Measurements from ENCODE around the gene STOM. TPM values are rescaled to one million over a fixed set of nuclear protein-coding genes. Genes with fewer than 3 reads are reported as not detected.

STOM gene
- total and polyA plus RNA-seq, 12 donors: 104 to 389 (median 181) TPM

DNA sequence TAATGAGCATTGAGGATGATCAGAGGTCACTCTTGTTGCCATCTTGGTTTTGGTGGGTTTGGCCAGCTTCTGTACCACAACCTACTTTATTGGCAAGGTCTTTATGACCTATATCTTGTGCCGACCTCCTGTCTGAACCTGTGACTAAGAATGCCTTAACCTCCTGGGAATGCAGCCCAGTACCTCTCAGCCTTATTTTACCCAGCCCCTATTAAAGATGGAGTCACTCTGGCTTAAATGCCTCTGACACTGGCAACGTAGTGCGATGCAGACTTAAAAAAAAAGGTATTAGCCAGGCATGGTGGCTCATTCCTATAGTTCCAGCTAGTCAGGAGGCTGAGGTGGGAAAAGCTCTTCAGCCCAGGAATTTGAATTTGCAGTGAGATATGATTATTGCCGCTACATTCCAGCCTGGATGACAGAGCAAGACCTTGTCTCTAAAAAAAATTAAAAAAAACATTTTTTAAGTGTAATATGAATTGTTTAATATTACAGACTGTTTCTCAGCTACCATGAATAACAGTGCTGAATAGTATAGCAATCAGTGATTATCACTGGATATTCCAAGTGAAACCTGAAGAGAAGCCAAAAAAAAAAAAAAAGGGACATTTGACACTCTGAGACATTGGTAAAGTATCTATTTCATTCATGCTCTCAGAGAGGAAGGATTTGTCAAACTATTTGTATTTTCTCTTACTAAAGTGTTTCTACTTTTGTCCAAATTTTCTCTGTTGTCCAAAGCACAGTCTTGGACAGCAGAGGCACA, 18.3 kb upstream of the STOM start:
- H3K27ac ChIP-seq: no peak overlapping the region
- H3K4me3 ChIP-seq: no peak overlapping the region
- no peaks in the 10 kb centered on the region for H3K36me3 ChIP-seq
- 81 to 85% methylated on average over 4 of the region's 4 CpGs for WGBS, 2 donors
- intact Hi-C loops (cut with DNase I): no loop called here
- no peaks in the 10 kb centered on the region for H3K9me3 ChIP-seq
- DNase-seq (no peak), ATAC-seq (no peak)
- H3K4me1 ChIP-seq: peaks cover 0 to 6% (median 0%) of the 10 kb centered on the region in 9 donors
- no peak for TF ChIP-seq CTCF (IDR thresholded peaks at IDR 0.05)
- H3K27me3 ChIP-seq: no peaks in the 10 kb centered on the region

GRCh38 chr9:121386442-121387175, 16.6 kb upstream of the STOM start:
- WGBS, 2 donors: 93 to 99% methylated on average over 2 of the region's 2 CpGs
- Histone ChIP-seq H3K9me3 (no peaks in the 10 kb centered on the region), H3K27me3 (no peaks in the 10 kb centered on the region), H3K36me3 (no peaks in the 10 kb centered on the region), H3K27ac (no peak overlapping the region), H3K4me1 (no peaks in the 10 kb centered on the region), H3K4me3 (no peak overlapping the region)
- DNase-seq (no peak), ATAC-seq (no peak)
- intact Hi-C loops (cut with DNase I): no loop called here
- no peak for TF ChIP-seq CTCF (IDR thresholded peaks at IDR 0.05)

DNA sequence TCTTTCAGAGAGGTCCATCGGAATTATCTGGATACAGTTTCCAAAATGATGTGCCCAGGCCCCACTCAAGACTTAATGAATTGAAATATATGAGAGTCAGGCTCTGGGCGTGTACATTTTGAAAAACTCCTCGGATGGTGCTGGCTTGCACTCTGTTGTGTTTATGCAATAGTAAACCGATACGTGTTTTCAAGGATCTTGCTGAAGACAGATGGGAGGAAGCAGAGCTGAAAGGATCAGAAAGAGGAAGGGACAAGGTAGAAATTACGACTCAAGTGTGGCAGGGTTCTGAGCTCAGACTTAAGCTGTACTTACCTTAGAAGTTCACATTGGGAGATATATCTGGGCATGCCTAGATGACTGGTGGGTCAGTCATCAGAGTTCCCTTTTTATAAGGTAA, 13.7 kb upstream of the STOM start:
- WGBS, 2 donors: 84 to 90% methylated on average over 6 of the region's 6 CpGs
- Histone ChIP-seq H3K27ac (no peak overlapping the region), H3K4me3 (no peak overlapping the region), H3K36me3 (no peaks in the 10 kb centered on the region), H3K4me1 (no peaks in the 10 kb centered on the region), H3K27me3 (no peaks in the 10 kb centered on the region), H3K9me3 (no peaks in the 10 kb centered on the region)
- TF ChIP-seq CTCF (IDR thresholded peaks at IDR 0.05): no peak
- intact Hi-C loops (cut with DNase I): no loop called here
- no peak for DNase-seq
- no peak for ATAC-seq

- intact Hi-C loops (cut with DNase I): no loop called here
These were observed 10.8 kb upstream of the STOM start for GRCh38 chr9:121380846-121381245.

More at GRCh38 chr9:121380846-121381245, 10.8 kb upstream of the STOM start:
- DNase-seq (no peak), ATAC-seq (no peak)
- Histone ChIP-seq H3K27ac (no peak overlapping the region), H3K4me3 (no peak overlapping the region), H3K9me3 (no peaks in the 10 kb centered on the region), H3K27me3 (no peaks in the 10 kb centered on the region), H3K36me3 (no peaks in the 10 kb centered on the region), H3K4me1 (peaks cover 0 to 4% (median 2%) of the 10 kb centered on the region in 9 donors)
- no peak for TF ChIP-seq CTCF (IDR thresholded peaks at IDR 0.05)
